NCI-H128 (cell line): ENCODE data around the gene B3GNT2.
"Not testable (repeated sequence)": the region's sequence is repeated elsewhere in the genome, so short reads cannot be mapped to it uniquely, and the experiment has no call there.

Experiments
- DNase-seq: peaks from one replicate; lab custom pipeline; 2025; ENCODE audit not compliant: unreplicated experiment; lab: John Stamatoyannopoulos, UW

Gene B3GNT2

GRCh38 chr2:62234755-62235655 is 39.1 kb downstream of the B3GNT2 start:
- DNase-seq: no peak

- DNase-seq: no peak
Observed at GRCh38 chr2:62236499-62236898, 40.6 kb downstream of the B3GNT2 start.

- no peak for DNase-seq
Observed at GRCh38 chr2:62238236-62238635, 42.3 kb downstream of the B3GNT2 start.

GRCh38 chr2:62240546-62240945 is 44.6 kb downstream of the B3GNT2 start:
- DNase-seq: no peak

- no peak for DNase-seq
Observed at GRCh38 chr2:62243983-62244382, 48.1 kb downstream of the B3GNT2 start.

- no peak for DNase-seq
Observed at GRCh38 chr2:62248226-62248625, 52.3 kb downstream of the B3GNT2 start.

GRCh38 chr2:62250239-62250638 is 54.3 kb downstream of the B3GNT2 start:
- DNase-seq: no peak

- DNase-seq: no peak
Observed at GRCh38 chr2:62254424-62255266, 58.7 kb downstream of the B3GNT2 start.

- DNase-seq: no peak
Observed at GRCh38 chr2:62257466-62257865, 61.6 kb downstream of the B3GNT2 start.

- DNase-seq: no peak
Observed at GRCh38 chr2:62263076-62263715, 67.3 kb downstream of the B3GNT2 start.

GRCh38 chr2:62264186-62264585 is 68.3 kb downstream of the B3GNT2 start:
- no peak for DNase-seq

- no peak for DNase-seq
Observed at GRCh38 chr2:62265106-62265505, 69.2 kb downstream of the B3GNT2 start.

GRCh38 chr2:62266433-62267038 is 70.6 kb downstream of the B3GNT2 start:
- no peak for DNase-seq

GRCh38 chr2:62267696-62268095 is 71.8 kb downstream of the B3GNT2 start:
- no peak for DNase-seq

- not testable (repeated sequence) for DNase-seq
Observed at GRCh38 chr2:62268681-62269188, 72.8 kb downstream of the B3GNT2 start.

- DNase-seq: no peak
Observed at GRCh38 chr2:62270728-62271127, 74.8 kb downstream of the B3GNT2 start.
